ENCODE results near the gene SLC35A4.
"Not testable (repeated sequence)": the region's sequence is repeated elsewhere in the genome, so short reads cannot be mapped to it uniquely, and the experiment has no call there.

The SLC35A4 gene

DNA sequence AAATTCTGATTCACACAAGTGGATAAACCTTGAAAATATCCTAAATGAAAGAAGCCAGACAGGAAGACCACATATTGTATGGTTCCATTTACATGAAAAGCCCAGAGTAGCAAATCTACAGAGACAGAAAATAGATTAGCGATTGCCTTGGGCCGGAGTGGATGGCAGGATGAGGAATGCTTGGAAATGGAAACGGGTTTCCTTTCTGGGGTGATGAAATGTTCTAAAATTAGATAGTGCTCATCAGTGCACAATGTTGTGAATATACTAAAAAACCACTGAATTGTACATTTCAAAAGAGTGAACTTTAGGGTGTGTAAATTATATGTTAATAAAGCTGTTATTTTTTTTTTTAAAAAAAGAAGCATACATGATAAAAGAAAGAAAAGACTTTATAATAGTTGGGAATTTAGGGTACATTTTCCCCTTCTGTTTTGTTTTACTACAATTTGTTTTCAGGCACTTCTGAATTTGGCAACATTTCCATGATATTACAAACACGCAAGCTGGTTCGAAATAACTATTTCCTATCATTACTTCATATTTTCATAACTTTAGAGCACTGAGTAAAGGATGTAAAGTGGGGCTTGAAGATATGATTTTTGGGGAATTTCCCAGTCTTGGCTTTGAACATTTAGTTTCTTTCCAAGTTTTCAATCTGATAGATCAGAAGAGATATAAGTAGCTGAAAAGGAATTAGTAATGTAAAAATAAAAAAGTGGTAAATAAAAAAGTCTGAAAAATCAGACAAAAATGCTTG lies 23.9 kb downstream of the SLC35A4 start:
- DNase-seq (ENCODE audit: low read depth in 2 of 2): no peak

DNA sequence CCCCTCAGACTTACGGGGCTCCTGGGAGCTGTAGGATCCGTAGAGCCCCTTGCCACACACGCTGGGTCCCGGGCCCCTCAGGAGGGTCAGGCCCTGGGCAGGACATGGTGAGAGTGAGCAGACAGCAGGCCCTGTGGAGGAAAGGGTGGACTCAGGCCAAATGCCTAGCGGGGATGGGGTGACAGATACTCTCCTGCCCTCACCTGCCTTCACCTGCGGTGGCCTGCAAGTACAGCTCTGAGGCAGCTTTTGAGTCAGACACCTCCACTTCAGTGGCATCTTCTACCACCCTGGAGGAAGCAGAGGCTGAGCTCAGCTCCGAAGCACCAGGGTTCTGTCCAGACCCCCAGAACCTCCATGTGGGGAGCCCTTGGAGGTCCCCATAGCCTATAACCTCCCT lies 26.2 kb downstream of the SLC35A4 start:
- DNase-seq (ENCODE audit: low read depth in 2 of 2): no peak

DNA sequence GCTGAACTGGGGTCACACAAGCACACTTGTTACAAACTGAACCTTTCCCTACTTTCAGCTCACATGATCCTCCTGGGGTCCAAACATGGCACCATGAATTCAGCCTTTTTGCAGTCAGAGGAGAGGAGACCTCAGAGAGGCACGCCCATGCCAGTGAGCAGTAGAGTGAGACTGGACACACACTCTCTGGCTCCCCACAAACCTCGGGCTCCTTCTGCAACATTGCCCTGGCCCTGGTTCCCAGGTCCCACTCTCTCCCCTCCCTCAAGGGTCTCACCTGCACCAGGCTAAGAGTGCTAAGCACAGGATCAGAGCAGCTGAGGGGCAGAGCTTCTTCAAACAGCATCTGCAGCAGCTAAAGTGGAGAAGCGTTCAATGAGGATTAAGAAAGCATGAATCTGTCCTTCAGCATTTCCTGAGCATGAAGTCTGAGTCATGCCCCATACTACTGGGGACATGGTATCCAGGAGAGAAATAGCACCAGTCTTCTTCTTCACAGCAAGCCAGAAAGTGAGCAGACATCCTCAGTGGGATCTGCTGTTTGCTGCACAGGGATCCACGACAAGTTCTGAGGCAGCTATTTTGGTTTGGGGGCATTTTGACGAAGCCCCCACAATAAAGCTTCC lies 27.2 kb downstream of the SLC35A4 start:
- DNase-seq (ENCODE audit: low read depth in 2 of 2): no peak

DNA sequence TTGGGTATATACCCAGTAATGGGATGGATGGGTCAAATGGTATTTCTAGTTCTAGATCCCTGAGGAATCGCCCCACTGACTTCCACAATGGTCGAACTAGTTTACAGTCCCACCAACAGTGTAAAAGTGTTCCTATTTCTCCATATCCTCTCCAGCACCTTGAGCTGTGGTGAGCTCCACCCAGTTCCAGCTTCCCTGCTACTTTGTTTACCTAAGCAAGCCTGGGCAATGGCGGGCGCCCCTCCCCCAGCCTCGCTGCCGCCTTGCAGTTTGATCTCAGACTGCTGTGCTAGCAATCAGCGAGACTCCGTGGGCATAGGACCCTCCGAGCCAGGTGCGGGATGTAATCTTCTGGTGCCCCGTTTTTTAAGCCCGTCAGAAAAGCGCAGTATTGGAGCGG lies 28.4 kb downstream of the SLC35A4 start:
- DNase-seq (ENCODE audit: low read depth in 2 of 2): not testable (repeated sequence)

DNA sequence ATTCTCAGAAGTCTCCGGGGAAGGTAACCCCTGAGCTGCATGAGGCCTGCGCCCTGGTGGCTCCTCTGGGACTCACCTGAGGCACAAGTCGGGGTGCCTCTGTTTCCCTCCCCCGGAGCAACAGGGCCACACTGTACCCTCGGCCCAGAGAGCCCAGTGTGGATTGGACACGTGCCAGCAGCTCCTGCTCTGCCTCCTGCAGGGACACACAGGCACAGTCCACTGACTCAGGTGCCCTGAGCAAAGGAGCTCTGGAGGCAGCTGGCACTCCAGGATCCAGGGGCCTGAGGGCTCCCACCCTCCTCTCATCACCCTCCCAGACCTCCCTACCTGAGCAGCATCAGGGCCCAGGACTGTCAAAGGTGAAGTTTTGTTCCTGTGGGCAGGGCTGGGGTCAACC lies 29.5 kb downstream of the SLC35A4 start:
- no peak for DNase-seq (ENCODE audit: low read depth in 2 of 2)

DNA sequence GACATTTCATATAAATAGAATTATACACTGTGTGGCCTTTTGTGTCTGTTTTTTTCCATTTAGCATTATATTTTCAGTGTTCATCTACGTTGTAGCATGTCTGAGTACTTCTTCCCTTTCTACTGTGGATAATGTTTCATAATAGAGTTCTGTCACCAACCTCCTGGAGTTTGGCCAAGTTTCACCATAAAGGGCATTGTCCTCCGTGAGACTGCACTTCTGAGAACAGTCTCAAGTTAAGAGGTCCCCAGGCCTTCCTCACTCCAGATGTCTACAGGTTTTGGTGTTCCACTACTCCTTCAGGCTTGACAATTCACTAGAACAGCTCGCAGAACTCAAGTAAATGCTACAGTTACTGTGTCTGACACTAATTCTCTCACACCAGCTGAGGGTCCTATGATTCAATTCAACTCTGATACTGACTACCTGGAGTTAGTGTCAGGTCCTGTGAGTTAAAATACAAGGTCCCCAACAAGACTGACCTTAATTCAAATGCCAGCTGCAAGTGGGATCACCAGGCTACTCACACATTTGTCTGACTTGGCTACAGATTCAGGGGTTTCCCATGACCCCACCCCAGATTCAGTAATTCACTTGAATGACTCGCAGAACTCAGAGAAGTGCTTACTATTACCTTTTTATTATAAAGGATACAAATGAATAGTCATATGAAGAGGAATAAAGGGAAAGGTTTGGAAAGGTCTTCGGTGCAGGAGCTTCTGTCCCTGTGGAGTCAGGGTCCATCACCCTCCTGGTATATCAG lies 31.1 kb downstream of the SLC35A4 start:
- DNase-seq (ENCODE audit: low read depth in 2 of 2): no peak

DNA sequence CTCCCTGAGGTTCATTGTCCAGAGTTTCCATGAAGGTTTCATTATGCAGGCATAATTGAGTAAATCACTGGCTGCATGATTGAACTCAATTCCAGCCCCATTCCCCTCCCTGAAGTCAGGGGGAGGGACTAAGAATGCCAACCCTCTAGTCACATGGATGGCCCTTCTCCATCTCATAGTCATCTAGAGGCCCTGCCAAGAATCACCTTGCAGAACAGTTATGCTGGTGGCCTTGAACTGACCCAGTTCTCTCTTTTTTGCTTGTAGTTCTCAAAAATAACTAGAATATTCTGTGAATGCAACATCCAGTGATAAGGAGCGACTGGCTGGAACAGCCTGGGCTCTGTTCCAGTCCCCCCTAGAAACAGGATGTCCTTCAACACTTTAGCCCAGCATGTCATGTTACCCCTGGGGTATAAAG lies 31.7 kb downstream of the SLC35A4 start:
- no peak for DNase-seq (ENCODE audit: low read depth in 2 of 2)

DNA sequence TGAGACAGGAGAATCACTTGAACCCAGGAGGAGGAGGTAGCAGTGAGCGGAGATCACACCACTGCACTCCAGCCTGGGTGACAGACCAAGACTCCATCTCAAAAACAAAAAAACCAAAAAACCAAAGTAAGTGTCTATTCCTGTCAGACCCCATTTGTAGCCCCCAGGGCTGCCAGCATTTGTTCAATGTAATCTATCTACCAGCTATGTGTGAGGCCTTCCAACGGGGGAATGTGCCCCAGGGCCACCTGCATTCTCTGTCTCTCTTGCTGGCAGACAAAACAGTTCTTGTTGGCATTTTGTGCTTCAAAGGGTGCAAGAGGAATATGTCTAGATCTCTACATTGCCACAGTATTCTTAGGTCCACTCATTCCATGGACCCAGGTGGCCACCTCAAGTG lies 34.2 kb downstream of the SLC35A4 start:
- DNase-seq (ENCODE audit: low read depth in 2 of 2): no peak

DNA sequence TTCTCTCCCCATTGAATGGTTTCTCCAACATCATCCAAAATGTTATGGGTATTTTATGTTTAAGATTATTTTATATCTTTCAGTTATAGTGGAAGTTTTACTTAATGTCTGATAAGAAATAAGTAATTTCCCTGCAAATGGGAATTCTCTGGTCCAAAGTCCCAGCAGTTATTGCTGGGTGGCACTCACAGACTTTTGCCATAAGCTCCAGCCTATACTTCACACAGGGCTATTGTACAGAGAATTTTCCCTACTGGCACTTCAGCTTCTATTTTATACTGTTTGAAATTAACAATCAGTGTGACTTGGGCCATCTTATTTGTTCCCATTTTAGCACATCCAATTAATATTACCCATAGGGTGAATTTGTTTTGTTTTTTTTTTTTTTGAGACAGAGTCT lies 35.5 kb downstream of the SLC35A4 start:
- DNase-seq (ENCODE audit: low read depth in 2 of 2): no peak

DNA sequence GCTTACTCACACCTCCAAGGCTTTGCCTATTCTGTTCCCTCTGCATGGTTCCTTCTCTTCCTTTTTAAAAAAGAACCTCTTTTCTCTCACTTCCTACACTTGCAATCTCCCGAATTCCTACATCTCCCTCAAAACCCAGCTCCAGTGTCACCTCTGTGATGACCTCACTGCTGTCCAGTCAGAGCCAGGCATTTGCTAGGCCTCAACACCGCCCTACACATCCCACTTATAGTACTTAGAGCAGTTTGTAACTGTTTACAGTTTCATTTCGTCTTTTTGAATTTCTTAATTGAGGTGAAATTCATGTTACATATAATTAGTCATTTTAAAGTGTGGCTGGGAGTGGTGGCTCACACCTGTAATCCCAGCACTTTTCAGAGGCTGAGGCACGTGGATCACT lies 37.5 kb downstream of the SLC35A4 start:
- DNase-seq (ENCODE audit: low read depth in 2 of 2): no peak

DNA sequence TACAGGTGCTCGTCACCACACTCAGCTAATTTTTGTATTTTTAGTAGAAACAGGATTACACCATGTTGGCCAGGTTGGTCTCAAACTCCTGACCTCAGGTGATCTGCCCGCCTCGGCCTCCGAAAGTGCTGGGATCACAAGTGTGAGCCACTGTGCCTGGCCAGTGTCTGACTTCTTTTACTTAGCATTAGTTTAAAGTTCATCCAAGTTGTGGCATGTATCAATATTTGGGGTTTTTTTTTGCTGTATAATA lies 38.7 kb downstream of the SLC35A4 start:
- DNase-seq (ENCODE audit: low read depth in 2 of 2): not testable (repeated sequence)

DNA sequence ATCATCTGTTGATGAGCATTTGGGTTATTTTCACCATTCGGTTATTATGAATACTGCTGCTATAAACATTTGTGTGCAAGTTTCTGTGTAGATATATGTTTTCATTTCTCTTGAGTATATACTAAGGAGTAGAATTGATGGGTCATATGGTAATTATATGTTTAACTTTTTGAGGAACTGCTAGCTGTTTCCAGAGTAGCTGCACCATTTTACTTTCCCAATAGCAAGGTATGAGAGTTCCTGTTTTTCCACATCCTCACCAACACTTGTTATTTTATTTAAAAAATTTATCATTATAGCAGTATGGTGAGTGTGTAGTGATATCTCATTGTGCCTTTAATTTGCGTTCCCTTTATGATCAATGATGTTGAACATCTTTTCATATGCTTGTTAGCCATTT lies 39.1 kb downstream of the SLC35A4 start:
- no peak for DNase-seq (ENCODE audit: low read depth in 2 of 2)

DNA sequence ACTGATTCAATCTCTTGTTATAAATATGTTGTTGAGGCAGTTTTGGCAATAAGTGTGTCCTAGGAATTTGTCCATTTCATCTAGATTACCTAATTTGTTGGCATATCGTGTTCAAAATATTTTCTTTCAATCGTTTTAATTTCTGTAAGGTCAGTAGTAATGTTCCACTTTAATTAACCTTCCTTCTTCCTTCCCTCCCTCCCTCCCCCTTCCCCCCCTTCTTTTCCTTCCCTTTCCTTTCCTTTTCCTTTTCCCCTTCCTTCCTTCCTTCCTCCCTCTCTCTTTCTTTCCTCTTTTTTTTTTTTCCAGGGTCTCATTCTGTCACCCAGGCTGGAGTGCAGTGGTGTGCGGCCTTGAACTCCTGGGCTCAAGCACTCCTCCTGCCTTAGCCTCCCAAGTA lies 41.3 kb downstream of the SLC35A4 start:
- no peak for DNase-seq (ENCODE audit: low read depth in 2 of 2)

DNA sequence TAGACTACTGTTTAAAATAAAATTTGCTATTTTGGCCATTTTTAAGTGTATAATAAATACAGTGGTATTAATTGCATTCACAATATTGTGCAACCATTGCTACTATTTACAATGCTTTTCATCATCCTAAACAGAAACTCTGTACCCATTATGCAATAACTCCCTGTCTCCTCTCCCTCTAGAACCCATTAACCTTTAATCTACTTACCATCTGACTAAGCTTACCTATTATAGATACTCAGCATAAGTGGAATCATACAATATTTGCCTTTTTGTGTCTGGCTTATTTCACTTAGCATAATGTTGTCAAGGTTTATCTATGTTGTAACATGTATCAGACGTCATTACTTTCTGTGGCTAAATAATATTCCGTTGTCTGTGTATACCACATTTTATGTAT lies 42.4 kb downstream of the SLC35A4 start:
- DNase-seq (ENCODE audit: low read depth in 2 of 2): no peak

DNA sequence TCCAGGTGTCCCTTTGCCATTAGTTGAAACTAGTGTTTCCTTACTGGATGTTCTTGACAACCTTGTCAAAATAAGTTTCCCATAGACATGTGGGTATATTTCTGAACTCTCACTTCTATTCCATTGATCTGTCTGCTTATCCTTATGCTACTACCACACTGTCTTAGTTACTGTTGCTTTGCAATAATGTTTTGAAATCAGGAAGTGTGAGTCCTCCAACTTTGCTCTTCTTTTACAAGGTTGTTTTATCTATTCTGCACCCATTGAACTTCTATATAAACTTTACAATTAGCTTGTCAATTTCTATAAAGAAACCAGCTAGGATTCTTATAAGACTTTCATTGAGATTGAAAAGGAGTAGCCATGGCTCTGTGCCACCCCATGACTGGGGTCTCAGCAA lies 44.1 kb downstream of the SLC35A4 start:
- no peak for DNase-seq (ENCODE audit: low read depth in 2 of 2)

DNA sequence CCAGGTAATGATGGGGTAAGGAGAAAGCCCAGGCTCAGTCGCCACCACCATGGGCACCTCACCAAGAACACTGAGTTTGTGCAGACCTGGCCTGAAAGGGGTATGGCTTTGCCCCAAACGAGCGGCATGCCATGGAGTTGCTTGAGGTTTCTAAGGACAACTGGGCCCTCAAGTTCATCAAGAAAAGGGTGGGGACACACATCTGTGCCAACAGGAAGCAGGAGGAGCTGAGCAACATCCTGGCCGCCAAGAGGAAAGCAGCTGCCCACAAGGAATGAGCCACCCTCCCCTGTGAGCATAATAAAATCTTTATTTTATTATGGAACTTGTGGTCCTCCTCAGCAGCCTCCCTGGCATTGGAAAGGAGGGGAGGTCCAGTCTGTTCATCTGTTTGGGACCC lies 44.5 kb downstream of the SLC35A4 start:
- no peak for DNase-seq (ENCODE audit: low read depth in 2 of 2)

DNA sequence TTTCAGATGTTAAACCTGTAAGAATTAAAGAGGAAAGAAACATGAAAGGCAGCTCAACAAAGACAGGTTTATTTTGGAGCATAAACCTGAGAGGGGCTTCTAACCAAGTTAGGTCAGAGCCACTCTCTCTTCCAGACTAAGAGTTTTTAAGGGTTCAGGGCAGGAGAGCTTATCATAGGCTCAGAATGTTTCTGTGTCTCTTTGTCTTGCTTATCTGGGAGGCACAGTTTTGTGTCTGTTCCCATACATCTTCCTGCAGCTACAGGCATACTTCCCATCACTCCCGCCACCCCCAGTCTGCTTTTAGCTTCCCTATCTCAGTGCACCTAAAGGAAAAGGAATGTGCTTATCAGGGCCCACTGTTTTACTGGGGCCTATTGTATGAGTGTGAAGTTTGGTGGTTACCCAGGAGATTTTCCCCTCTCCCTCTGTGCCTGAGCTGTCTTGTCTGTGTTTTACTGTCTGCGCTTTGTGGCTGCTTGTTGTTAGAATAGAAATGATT lies 46.4 kb downstream of the SLC35A4 start:
- no peak for DNase-seq (ENCODE audit: low read depth in 2 of 2)
